Effector CD4-positive, alpha-beta T cell (primary cell): ENCODE data around the gene CTBP2.

ENCODE experiments used
- DNase-seq: peaks from one replicate; pipeline ENCODE4 v3.0.0-alpha.2; 2020

The CTBP2 gene

DNA sequence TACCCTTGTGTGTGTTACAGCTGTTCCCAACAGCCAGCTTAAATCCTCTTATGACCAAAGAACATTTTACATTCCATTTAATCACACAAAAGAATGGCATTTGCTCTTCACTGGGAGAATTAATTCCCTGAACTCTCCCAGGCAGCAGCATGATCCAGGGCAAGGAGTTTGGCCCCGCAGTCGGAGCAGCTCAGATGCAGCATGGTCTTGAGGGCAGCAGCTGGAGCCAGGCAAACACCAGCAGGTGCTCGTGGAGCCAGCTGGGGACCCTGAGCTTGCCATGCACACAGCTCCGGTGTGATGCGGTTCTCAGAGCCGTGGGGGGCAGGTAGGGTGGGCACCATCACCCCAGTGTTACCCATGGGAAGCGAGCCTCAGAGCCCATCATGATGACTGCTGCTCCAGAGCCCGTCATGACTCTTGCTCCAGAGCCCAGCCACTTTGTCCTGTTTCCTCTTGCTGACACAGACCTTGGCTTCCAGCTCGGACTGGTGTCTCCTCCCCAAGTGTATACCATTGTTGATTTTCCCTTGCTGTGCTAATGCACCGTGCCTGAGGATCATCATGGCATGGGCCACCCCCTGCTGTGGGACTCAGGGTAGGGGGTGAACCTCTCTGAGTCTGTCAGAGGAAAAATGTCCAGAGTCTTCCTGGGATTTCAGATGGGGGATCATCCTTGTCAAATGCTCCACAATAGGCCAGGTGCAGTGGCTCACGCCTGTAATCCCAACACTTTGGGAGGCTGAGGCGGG is 142.6 kb downstream of the CTBP2 start:
- DNase-seq = no peak

DNA sequence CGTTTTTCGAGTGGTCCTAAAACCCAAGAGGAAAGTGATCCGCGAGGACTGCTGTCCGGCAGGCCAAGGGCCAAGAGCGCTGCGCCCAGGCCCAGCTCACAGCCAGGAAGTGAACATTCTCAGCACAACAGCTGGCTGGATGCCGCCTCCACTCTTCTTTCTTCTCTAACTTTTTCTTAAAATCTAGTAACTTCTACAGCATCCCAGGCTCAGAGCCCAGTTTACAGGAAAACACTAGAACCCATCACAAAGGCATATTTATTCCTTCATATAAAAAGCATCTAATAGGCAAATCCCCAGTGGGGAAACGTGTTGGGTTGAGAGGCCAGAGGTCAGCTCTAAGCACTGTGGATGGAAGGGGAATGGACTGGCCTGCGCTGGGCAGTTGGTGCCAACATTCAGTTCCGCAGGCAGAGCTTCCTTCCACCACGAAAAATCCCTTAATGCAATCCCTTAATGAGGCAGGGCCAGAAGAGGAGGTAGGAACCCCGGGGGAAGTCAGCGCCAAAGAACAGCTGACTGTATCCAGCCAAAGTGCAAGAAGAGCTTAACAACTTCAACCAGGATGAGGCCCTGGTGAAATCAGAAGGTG is 143.7 kb downstream of the CTBP2 start:
- no peak for DNase-seq

DNA sequence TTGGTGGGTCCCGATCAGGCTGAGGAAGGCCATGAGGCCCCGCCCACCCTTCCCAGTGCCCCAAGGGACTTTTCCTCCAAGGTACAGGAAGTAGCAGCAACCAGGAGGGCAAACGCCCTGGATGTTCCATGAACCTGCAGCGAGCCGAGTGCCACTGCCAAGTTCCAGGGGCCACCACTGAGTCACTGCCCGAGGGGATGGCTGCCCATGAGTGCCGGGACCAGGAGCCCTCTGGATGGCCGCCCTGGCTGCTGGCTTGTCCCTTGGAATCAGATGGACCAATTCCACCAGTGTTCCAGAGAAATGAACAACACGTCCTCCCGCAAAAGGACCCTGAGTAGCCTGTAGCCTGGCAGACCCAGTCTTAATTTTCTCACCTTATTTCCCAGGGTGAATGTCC is 144.2 kb downstream of the CTBP2 start:
- no peak for DNase-seq

DNA sequence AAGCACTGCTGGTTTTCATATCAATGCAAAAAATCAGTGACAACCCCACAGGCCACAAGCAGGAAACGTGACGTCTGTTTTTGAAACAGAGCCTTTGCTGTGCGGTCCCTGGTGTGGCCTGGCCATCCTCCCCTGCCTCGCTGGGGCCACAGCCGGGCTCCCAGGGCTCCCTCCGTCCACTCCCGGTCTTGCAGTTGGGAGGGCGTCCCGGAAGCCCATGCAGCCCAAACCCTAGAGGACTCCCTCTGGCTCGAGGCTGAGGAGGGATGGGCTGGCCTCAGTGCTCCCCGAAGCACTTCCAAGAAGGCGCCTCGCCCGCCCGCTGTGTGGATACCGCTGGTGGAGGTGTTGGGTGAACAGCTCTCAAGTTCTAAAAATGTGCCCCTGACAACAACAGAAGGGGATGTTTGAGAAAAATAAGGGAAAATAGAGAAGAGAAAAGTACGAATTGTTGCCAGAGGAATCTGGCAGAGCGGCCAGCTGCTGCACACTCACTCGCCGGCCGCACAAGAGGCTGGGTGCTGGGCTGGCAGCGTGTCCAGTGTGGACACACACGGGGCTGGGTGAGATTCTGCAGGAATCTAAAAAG is 144.9 kb downstream of the CTBP2 start:
- DNase-seq = no peak

DNA sequence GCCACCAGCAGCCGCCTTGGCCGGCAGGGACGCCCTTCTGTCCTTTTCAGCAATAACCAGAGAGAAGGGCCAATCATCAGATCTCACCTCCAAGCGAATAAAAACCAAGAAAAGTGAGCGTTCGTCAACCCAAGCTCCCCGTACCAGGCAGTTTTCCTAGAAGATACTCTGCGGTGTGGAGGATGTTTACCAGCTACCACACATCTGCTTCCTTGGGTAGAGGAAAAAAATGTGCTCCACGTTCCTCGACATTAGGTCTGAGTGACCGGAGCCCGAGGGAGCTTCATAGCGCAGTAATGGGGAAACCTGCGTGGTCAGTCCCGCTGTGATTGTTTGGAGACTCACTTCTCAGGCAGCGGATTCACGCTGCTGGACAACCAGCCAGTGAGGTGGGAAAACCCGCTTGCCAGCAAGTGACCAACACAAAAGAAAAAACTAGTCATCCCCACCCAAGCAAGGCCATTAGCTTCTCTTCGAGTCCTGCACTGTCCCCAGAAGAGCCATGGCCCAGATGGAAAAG is 145.5 kb downstream of the CTBP2 start:
- no peak for DNase-seq

DNA sequence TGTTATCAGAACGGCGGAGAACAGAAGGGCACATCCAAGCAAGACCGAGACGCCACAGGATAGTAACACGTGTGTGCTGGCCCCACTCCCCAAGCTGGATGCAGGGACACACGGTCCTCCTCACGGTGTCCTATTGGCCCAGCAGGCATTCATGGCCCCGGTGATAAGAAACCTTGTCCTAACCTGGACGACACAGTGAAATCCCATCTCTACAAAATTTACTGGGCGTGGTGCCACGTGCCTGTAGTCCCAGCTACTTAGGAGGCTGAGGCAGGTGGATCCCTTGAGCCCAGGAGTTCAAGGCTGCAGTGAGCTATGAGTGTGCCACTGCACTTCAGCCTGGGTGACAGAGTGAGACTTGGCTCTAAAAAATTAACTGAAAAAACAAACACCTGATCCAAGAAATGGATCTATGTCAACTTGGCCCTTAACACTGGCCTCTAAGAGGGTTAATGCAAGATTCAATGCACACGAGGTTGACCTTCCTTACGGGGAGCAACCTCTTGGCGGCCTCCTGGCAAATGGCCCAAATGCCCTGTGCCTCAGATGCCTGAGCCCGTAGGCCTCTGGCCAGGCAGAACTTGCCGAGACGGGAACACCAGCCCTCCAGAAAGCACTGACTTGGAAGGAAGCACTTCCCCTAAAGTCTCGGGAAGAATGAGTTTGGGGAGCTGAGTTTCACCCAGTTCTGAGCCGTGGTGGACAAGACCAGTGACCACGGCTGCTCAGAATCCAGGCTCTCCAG is 146.1 kb downstream of the CTBP2 start:
- no peak for DNase-seq

DNA sequence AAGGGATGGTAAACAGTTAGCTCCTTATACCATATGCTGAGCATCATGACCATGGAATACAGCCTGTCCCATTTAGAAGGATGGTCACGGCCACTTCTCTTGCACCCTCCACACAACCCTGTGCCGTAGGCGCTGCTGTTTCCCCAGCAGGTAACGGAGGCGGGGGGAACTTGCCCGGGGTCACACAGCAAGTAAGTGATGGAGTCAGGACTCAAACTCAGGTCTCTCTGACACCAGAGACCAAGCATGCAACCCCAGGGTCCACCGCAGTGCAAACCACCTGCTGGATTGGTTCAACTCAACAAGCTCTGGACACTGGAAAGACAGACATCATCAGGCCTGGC is 146.9 kb downstream of the CTBP2 start:
- DNase-seq = no peak

DNA sequence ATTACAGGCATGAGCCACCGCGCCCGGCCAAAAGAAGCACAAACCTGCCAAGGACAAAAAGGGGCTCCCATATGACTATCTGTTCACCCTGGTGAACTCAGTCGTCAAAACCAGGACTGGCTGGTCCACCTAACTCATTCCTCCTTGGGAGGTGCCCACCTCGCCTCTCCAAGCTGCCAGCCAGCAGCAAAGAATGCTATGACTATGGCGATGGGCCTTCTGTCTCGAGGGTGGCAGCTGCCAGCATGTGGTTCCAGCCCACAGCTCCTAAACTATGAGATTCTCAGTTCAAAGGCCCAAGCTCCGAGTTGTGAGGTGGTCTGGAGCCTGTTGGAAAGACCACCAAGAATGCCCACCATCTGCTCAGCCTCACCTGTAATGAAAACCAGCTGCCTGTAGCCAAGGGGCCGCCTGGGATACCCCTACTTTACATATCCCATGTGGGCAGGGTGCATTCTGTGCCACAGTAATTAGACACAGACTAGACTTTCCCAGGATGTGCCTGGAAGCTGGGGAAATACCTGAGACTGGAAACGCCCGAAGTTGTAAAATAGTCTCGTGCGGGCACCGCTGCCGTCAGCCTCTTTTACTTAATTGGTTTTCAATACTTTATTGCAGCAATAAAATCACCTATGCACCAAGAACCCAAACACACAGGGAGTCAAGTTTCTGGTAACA is 147.4 kb downstream of the CTBP2 start:
- DNase-seq = no peak

DNA sequence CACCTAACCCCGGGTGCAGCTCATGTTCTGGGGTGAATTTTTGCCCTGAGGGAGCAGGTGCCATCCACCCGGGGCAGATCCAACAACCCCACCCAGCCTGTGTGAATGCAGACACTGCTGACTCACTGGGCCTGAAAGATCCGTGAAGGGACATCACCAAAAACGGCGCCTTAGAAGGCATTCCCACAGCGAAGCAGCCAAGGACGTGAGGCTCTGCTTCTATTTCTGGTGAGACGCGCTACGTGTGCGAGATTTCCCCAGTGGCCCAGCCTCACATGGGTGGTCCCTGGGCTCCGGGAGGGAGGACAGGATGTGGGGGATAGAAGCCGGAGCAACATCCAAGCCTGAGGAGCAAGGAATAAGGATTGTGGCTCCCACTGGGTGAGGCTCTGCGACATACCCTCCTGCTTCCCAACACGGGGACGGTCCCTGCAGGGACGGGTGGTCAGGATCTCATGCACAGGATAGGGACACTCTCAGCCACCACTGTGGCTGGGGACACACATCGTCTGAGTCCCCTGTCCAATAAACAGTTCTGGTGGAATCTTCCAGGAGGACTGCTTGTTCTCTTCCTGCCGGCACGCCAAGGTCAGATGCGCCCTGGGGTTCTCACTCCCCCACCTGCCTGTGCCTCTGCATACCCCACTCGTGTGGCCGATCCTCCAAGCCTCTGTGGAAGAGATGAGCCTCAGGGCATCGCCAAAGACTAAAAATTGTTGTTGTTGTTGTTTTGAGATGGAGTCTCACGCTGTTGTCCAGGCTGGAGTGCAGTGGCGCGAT is 148.2 kb downstream of the CTBP2 start:
- no peak for DNase-seq

DNA sequence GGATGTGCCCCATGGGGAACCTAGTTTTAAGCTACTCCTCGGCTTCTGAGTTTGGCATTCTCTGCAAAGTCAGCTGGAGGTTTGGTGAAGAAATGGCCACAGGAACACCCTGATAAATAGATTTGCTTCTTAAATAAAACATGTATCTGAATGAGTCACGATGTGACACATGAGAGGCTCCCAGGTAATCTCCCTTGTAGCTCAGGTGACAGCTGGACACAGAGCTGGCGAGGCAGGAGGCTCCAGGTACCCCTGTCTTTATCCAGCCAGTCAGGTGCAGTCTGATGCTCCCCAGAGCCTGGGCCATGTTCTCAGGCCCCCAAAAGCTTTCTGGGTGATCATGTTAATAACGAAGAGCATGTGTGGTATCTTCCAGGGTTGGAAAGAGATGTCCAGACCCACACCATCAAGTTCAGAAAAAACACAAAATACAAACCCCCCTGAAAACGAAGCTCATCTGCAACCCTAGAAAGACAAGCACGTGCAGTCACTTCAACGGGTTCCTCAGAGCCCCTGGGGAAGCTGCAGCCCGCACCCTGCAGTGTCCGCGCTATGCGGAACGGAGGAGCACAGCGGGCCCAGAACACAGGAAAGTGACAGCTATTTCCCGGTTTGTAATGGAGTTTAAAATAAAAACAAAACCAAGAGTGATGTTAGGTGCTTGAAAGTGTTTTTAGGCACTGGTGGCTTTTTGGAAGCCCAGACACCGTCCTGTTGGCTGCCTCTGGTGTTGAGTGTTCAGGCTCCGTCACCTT is 149.0 kb downstream of the CTBP2 start:
- no peak for DNase-seq

DNA sequence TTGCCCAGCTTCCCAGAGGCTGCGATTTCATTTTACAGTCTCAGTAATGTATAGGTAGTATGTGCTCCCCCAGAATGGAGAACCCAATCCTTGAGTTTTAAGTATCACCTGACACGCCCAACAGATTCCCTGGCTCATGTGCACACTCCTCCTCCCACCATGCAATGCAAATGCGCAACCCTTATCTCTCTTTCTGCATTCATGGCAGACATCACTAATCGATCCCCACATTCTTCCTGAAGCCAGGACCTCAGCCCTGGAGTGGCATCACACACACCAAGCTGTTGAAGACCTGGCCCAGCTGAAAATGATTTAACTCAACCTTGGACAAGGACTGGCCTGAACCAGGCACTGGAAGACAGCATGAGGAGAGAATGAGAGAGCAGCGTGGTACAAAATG is 150.0 kb downstream of the CTBP2 start:
- no peak for DNase-seq

DNA sequence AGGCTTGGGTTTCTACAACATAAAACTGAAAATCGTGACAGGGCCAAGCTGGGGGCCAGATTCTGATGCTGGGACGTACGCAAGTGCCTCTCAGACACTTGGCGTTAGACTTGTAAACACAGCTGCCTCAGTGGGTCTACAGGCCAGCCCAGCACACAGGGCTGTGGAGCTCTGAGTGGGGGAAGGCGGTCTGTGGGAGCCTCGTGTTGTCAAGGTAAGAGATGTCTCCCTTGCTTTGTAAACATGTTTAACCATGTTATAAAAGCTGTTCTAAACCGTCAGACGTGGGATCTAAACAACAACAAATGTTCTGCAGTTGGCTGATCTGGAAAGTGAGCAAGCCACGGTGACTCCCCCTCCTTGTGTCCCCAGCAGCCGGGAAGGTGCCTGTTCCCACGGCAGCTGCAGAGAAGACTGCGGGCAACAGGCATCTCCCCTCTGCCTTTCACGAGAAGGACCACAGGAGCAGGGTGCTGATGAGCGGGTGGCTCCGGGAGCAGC is 150.7 kb downstream of the CTBP2 start:
- no peak for DNase-seq

DNA sequence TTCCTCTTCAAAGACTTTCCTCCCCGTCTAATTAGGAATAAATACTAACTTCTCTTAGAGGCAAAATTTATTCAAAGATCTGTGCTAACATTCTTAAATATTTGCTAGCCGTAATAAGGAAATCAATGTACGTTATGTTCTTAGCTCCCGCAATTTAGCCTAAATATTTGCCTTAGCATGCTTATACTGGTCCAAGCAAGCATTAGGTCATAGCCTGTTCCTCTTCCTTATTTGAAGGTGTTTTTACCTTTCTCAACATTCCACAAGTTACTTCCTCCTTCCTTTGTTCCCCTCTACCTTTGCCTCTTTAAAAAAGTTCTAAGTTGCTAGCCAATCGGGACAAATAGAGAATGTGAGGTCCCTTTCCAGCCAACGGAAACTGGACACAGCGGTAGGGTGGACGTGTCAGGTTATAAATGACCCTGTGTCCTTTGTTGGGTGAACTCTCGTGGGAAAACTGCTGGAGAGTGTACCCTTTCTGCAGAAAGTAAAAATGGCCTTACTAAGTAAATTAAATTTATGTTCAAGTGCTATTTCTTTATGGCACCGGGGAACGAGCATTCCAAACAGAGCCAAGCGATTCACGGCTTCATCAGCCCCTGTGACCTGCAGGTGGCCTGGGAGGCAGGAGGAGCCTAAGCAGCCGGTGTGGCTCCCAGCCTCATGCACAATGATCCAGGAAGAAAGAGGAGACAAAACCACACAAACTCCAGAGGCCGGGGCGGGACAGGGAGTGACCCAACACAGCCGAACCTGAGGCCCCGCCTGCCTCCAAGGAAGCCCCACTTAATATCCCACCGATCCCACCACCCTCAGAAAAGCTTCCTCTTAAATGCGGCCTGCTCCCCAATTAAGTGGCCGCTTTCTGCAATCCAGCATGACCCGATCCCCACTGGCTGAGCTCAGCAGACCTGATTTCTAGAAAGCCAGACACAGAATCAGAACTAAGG is 151.4 kb downstream of the CTBP2 start:
- DNase-seq = no peak

DNA sequence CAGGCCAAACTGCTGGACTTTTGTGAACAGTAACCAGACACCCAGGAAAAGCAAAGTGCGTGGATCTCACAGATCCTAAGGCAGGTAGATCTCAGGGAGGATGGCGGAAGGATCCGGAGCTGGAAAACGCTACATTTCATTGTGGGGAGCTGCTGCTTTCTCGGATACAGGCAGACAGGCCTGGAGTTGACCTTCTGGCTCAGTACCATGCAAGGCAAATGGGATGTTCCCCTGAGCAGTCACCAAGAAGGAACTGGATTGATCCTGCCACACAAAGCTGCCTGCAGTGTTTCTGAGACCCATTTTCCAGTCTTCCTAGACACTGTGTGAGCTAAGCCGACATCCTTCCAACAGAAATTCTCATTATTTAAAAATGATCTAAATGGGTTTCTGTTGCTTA is 152.9 kb downstream of the CTBP2 start:
- no peak for DNase-seq

DNA sequence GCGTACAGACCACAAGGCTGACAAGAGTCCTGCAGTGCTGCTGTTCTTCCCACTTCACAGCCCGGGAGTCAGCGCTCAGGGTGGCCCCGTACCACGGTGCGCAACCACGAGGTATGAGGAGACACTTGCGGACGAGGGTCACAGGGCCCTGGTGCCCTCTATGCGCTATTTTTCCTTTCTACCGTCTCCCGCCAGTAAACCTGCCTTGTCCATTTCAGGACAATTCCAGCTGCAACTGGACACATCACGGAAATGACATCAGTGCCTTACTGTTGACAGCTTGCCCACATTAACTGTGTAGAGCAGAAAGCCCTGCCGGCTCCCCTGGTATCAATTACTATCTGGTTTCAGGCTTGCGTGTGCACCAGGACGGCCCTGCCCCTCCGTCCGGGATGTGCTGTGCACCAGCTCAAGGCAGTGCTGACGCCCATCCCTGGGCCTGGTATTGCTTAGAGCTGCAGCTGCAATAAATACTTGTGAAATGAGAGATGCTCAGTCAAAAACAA is 153.4 kb downstream of the CTBP2 start:
- DNase-seq = no peak

DNA sequence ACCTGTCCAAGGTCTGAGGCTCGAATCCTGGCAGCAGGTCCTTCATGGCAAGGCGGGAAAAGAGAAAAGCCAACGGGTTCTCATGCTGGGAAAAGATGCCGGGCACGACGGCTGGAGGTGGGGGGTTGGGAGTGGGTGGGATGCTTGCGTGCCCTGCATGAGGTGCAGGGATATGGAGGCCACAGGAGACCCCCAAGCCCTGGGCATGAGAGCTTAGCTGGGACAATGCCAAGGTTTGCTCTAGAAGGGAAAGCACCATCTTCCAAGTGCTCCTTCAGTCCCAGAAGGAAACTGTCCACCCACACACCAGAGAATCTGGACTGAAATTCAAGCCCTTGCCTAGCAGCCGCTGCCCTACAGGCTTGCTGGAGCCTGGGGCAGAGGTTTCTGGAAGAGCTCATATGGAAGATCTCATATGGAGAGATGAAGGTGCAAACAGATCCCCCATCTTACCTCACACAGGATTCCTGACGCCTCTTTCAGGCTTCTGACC is 154.1 kb downstream of the CTBP2 start:
- no peak for DNase-seq

DNA sequence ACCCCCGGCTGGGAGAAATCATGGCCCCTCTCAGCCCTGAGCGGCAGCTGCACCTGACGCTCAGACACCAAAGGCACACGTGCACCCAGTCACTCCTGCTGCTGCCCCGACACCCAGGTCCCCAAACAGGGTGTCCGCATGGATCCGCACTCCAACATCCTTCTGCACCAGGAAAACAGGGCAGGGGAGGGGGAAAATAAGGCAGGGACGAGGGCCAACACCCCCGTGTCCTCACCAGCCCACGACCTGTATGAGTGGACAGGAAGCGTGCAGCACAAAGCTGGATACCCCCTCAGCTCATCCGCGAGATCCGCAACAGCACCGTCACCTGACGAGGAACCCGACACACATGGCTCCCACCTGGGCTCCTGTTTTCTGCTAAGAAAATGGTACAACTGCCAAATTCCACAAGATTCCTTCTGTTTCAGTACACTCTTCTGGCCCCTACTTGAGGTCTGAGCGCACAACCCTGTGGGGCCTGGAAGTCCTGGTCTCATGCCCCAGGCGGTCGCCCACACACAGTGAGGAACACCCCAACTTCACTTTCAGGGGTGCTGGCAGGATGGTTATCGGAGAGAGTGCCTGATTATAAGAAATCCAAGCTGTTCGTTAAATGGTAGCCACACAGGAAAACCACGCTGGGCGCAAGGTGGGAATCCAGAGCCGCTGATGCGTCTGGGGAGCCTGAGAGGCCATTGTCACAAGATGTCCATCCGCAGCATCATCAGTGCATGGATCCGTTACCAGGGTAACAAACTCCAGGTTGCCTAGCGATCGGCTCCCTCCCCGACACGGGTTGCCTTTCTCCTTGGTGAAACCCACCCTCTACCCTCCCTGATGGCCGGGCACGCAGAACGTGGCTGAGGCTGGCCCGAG is 154.8 kb downstream of the CTBP2 start:
- no peak for DNase-seq

DNA sequence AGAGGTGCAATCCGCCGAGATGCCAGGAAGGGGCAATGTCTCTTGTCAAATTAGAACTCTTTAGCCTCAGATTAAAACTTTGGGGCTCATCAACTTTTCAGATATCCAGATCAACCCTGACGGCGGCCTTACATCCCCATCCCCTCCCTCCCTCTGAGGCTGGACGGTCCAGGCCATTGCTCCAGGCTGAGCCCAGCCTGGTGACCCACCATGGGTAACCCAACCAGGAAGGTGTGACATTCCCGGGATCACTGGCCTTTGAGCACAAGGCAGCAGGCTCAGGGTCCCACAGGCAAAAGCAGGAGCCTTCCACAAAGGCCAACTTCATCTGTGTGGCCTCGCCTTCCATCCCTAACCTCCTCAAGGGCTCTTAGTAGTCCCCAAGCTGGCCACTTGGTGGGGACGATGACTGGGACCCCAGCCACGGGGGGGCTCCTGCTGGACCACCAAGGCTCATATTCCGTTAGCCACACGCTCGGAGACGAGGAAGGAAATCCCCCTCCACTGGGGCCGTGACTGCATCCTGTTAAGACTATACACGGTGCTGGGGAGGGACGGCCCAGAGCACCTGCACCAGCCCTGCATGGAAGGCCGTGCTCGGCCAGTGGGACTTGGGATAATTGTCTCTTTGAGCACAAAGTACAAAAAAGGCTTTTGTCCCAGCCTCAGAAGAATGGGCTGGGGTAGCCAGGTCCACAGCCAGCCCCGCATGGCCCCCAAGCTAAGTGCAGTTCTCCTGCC is 155.6 kb downstream of the CTBP2 start:
- DNase-seq = no peak
